NT2/D1 (cell line): ENCODE results near the gene CT45A9.
"Not testable (repeated sequence)": the region's sequence is repeated elsewhere in the genome, so short reads cannot be mapped to it uniquely, and the experiment has no call there.

ENCODE experiments used
- YY1 ChIP-seq: IDR thresholded peaks from 2 replicates; pipeline ENCODE4 v1.6.1; 2011; ENCODE audit not compliant: insufficient read length, insufficient read depth
- ZNF274 ChIP-seq: IDR thresholded peaks from 2 replicates; pipeline ENCODE4 v1.6.1; 2011; ENCODE audit warnings: mild to moderate bottlenecking, low read depth, low read length

GRCh38 chrX:135888976-135889375 lies 17.4 kb upstream of the CT45A9 start:
- not testable (repeated sequence) for TF ChIP-seq YY1, ZNF274
